Neural progenitor cell (in vitro differentiated cells): ENCODE data around the gene FRY. TPM values are rescaled to one million over a fixed set of nuclear protein-coding genes. Genes with fewer than 3 reads are reported as not detected.

Experiments used
- DNase-seq: peaks from one replicate; pipeline ENCODE4 v3.0.0-alpha.2; 2016; ENCODE audit warnings: low spot score
- H2AFZ ChIP-seq: fragments of 200-600 bp; sonication (generic); replicated peaks from 2 replicates; pipeline ENCODE4 v1.6.1; 2016; ENCODE audit warnings: antibody characterized with exemption
- H3F3A ChIP-seq: fragments of 200-600 bp; sonication (generic); 2 replicates; pipeline ENCODE4 v1.6.1; 2016; ENCODE audit warnings: antibody characterized with exemption, low read depth
- H3K27ac ChIP-seq: fragments of 200-600 bp; sonication (generic); 2 replicates; pipeline ENCODE4 v1.5.1; 2016; ENCODE audit warnings: mild to moderate bottlenecking
- H3K27me3 ChIP-seq: fragments of 200-600 bp; sonication (generic); 2 replicates; pipeline ENCODE4 v1.6.1; 2016; ENCODE audit warnings: mild to moderate bottlenecking, moderate library complexity
- H3K36me3 ChIP-seq: fragments of 200-600 bp; sonication (generic); 2 replicates; pipeline ENCODE4 v1.5.1; 2016
- H3K4me1 ChIP-seq: fragments of 200-600 bp; sonication (generic); 2 replicates; pipeline ENCODE4 v1.6.1; 2016; ENCODE audit warnings: mixed run types
- H3K4me2 ChIP-seq: fragments of 200-600 bp; sonication (generic); 2 replicates; pipeline ENCODE4 v1.6.1; 2016
- H3K4me3 ChIP-seq: fragments of 200-600 bp; sonication (generic); 2 replicates; pipeline ENCODE4 v1.5.1; 2016
- H3K79me2 ChIP-seq: fragments of 200-600 bp; sonication (generic); 2 replicates; pipeline ENCODE4 v1.6.1; 2016; ENCODE audit warnings: low read depth
- H3K9ac ChIP-seq: fragments of 200-600 bp; sonication (generic); 2 replicates; pipeline ENCODE4 v1.6.1; 2016
- H3K9me3 ChIP-seq: fragments of 200-600 bp; sonication (generic); 2 replicates; pipeline ENCODE4 v1.5.1; 2016; ENCODE audit warnings: low read depth
- H4K20me1 ChIP-seq: fragments of 200-600 bp; sonication (generic); 2 replicates; pipeline ENCODE4 v1.6.1; 2016; ENCODE audit warnings: low read depth
- H3K27ac Mint-ChIP-seq: 3 replicates; pipeline ENCODE4 v1.8.0; 2021; ENCODE audit warnings: mixed read lengths
- H3K27me3 Mint-ChIP-seq: 2 replicates; pipeline ENCODE4 v1.8.0; 2022; ENCODE audit warnings: low read depth, mild to moderate bottlenecking, inconsistent platforms, moderate library complexity, mixed read lengths; ENCODE audit not compliant: insufficient read depth
- H3K36me3 Mint-ChIP-seq: 3 replicates; pipeline ENCODE4 v1.8.0; 2021; ENCODE audit warnings: mixed read lengths
- H3K4me1 Mint-ChIP-seq: 3 replicates; pipeline ENCODE4 v1.8.0; 2021; ENCODE audit warnings: mixed read lengths
- H3K4me3 Mint-ChIP-seq: 3 replicates; pipeline ENCODE4 v1.8.0; 2021; ENCODE audit warnings: mild to moderate bottlenecking, moderate library complexity, mixed read lengths
- H3K9me3 Mint-ChIP-seq: 3 replicates; pipeline ENCODE4 v1.8.0; 2020; ENCODE audit warnings: mixed read lengths
- CTCF ChIP-seq: fragments of 200-600 bp; sonication (generic); IDR thresholded peaks from 2 replicates; pipeline ENCODE4 v1.5.1; 2017; ENCODE audit warnings: antibody characterized with exemption, mild to moderate bottlenecking
- EZH2 ChIP-seq: fragments of 200-600 bp; sonication (generic); IDR thresholded peaks from 2 replicates; pipeline ENCODE4 v1.6.1; 2017; ENCODE audit warnings: antibody characterized with exemption, mild to moderate bottlenecking, moderate library complexity
- EZH2phosphoT487 ChIP-seq: fragments of 200-600 bp; sonication (generic); IDR thresholded peaks from 2 replicates; pipeline ENCODE4 v1.6.1; 2017; ENCODE audit warnings: antibody characterized with exemption
- total RNA-seq: library from RNA; depleted of rRNA; stranded (reverse); fragments of >200 nt; gene quantifications from 2 replicates; pipeline ENCODE4 v1.2.3, GENCODE V29; 2015; ENCODE audit warnings: low replicate concordance

FRY gene
- total RNA-seq, 1 donor from 2014 or later, result 12.6 TPM

DNA sequence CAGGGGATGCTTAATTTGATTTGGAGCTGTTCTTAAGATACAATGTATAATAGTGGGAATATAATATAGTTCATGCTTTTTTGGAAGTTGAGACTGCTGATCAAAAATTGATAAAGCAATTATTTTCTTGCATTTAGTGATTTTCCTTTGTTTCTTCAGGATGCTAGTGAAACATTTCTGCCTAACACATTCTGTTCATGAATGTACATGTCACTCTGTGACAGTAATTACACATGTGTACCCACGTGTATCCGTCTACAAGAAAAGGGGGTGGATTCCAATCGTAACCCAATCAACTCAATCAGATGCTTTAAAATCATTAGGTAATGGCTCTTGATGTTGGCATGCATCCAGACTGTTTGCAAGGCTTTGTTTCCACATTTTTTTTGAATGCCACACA is 5.0 kb upstream of the FRY start:
- Histone ChIP-seq H3K4me2 (peak overlapping the region; percentile 75), H2AFZ (no peak overlapping the region), H3K4me1 (peaks cover 65% of the 10 kb centered on the region), H3K27me3 (no peaks in the 10 kb centered on the region), H3K79me2 (no peaks in the 10 kb centered on the region), H3K4me3 (no peak overlapping the region), H3K27ac (peak overlapping the region; percentile 62), H3K9me3 (no peaks in the 10 kb centered on the region), H3F3A (peaks cover 59% of the 10 kb centered on the region), H3K36me3 (no peaks in the 10 kb centered on the region), H4K20me1 (peaks cover 3% of the 10 kb centered on the region), H3K9ac (no peak overlapping the region)
- peaks cover 5% of the 10 kb centered on the region for H3K27me3 Mint-ChIP-seq
- no peak overlapping the region for H3K27ac Mint-ChIP-seq
- no peaks in the 10 kb centered on the region for H3K9me3 Mint-ChIP-seq
- H3K36me3 Mint-ChIP-seq, result no peaks in the 10 kb centered on the region
- peaks cover 34% of the 10 kb centered on the region for H3K4me1 Mint-ChIP-seq
- no peak for TF ChIP-seq EZH2phosphoT487
- TF ChIP-seq EZH2, result no peak
- no peak for TF ChIP-seq CTCF
- no peak overlapping the region for H3K4me3 Mint-ChIP-seq
- DNase-seq, result no peak

DNA sequence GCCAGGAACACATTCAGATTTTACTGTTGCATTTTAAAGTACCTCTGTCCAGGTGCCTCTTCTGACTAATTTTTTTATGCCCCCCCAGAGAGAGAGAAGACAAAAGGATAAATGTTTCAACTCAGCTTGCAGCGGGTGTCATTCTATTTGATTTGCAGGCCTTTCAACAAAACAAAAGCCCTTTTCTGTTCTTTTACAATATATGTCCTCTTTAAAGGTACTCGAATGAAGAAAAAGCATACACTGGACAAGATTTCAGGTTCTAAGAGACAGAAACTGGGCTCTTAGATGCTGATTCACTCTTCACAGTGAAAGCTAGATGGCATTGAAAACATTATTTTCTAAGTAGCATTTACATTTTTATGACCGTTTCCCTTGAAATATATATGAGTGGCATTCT is 2.9 kb upstream of the FRY start:
- Histone ChIP-seq H3K9ac (no peak overlapping the region), H3K27ac (peak overlapping the region; percentile 68)
- H3K27ac Mint-ChIP-seq, result no peak overlapping the region

GRCh38 chr13:32029684-32030083 is 1.9 kb upstream of the FRY start:
- H3K4me1 Mint-ChIP-seq, result peaks cover 30% of the 10 kb centered on the region
- no peaks in the 10 kb centered on the region for H3K9me3 ChIP-seq
- H3K4me3 Mint-ChIP-seq, result no peak overlapping the region
- no peak for DNase-seq
- no peaks in the 10 kb centered on the region for H3K36me3 Mint-ChIP-seq
- H3K36me3 ChIP-seq, result no peaks in the 10 kb centered on the region
- H3K27ac ChIP-seq, result no peak overlapping the region
- H3K27me3 ChIP-seq, result no peaks in the 10 kb centered on the region
- peaks cover 10% of the 10 kb centered on the region for H3K27me3 Mint-ChIP-seq
- H3K9ac ChIP-seq, result no peak overlapping the region
- H2AFZ ChIP-seq, result no peak overlapping the region
- H3K4me2 ChIP-seq, result peak overlapping the region; percentile 92
- peaks cover 63% of the 10 kb centered on the region for H3F3A ChIP-seq
- H3K27ac Mint-ChIP-seq, result no peak overlapping the region
- peaks cover 67% of the 10 kb centered on the region for H3K4me1 ChIP-seq
- H3K4me3 ChIP-seq, result no peak overlapping the region
- peaks cover 28% of the 10 kb centered on the region for H3K79me2 ChIP-seq
- TF ChIP-seq CTCF, result no peak
- peaks cover 3% of the 10 kb centered on the region for H4K20me1 ChIP-seq
- H3K9me3 Mint-ChIP-seq, result no peaks in the 10 kb centered on the region

More for the DNA sequence above, 2.9 kb upstream of the FRY start:
- H3K36me3 Mint-ChIP-seq, result no peaks in the 10 kb centered on the region
- H3K4me3 Mint-ChIP-seq, result no peak overlapping the region
- Histone ChIP-seq H2AFZ (no peak overlapping the region), H3K4me2 (peak overlapping the region; percentile 68), H4K20me1 (peaks cover 3% of the 10 kb centered on the region), H3K9me3 (no peaks in the 10 kb centered on the region), H3F3A (peaks cover 68% of the 10 kb centered on the region), H3K36me3 (no peaks in the 10 kb centered on the region), H3K4me3 (peak overlapping the region; percentile 2), H3K79me2 (peaks cover 20% of the 10 kb centered on the region), H3K4me1 (peaks cover 70% of the 10 kb centered on the region), H3K27me3 (no peaks in the 10 kb centered on the region)
- no peaks in the 10 kb centered on the region for H3K9me3 Mint-ChIP-seq
- TF ChIP-seq EZH2, result no peak
- TF ChIP-seq EZH2phosphoT487, result no peak
- no peak for TF ChIP-seq CTCF
- H3K4me1 Mint-ChIP-seq, result peaks cover 30% of the 10 kb centered on the region
- peaks cover 8% of the 10 kb centered on the region for H3K27me3 Mint-ChIP-seq
- DNase-seq, result peak; percentile 22
